ENCODE measurements around the gene SSTR5. TPM values are rescaled to one million over a fixed set of nuclear protein-coding genes. Genes with fewer than 3 reads are reported as not detected.

Gene SSTR5
- total RNA-seq, 1 donor from 2014 or later, result not detected

DNA sequence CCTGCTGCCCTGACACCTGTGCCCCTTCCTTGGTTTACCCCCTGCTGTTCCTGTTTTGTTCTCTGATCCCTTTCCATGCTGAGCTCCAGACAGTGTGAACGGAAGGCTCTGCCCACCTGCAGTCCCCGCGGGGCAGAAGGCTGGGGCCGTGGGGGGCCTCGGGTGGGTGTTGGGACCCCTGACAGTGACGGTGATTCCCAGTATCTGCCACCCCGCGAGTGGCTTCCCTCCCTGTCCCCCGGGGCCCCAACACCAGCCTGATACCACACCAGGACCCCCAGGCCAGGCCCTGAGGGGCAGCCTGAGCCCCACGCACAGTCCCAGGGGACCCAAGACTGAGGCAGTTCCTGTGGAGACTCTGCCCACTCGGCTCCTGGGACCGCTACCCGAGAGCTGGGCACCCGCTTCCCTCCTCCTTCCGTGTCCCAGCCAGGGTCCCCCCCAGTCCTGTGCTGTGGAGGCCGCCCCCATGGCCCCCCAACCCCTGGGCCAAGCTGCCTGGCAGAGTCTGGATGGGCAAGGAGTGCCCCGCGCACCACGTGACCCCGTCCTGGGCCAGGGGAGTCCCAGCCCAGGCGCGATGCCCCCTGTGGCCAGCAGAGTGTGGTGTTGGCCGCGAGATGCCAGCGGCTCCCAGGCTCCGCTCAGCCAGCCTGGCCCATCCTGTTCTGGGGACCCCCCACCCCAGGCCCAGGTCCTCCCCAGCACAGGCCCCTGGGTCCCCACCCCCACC is 33.5 kb downstream of the SSTR5 start:
- no peak overlapping the region for H3K27ac Mint-ChIP-seq
- no peaks in the 10 kb centered on the region for H3K9me3 Mint-ChIP-seq
- H3K4me3 Mint-ChIP-seq (ENCODE audit: low read depth), result no peak overlapping the region
- intact Hi-C loops (cut with micrococcal nuclease), result no loop called here
- peaks cover 2% of the 10 kb centered on the region for H3K27me3 Mint-ChIP-seq (ENCODE audit: low read depth)
- no peaks in the 10 kb centered on the region for H3K4me1 Mint-ChIP-seq (ENCODE audit: low read depth)
- no peaks in the 10 kb centered on the region for H3K36me3 Mint-ChIP-seq (ENCODE audit: low read depth)
- DNase-seq (ENCODE audit: low spot score), result no peak

DNA sequence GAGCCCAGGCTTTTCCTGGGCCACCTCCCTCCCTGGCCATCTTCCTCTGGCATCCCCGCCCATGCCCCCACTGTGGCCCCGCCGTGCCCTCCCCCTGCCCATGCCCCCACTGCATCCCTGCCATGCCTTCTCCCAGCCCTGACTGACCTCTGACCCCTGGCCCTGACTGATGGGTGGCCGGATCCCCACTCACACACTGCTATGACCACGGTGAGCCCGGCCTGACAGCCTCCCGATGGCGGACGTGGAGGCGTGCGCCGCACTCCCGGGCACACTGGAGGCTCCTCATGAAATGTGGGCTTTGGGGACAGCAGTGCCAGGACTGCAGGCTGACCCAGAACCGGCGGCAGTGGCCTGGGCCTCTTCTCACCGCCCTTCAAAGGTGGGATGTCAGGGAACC is 34.1 kb downstream of the SSTR5 start:
- no peaks in the 10 kb centered on the region for H3K36me3 Mint-ChIP-seq (ENCODE audit: low read depth)
- DNase-seq (ENCODE audit: low spot score), result no peak
- no peaks in the 10 kb centered on the region for H3K9me3 Mint-ChIP-seq
- intact Hi-C loops (cut with micrococcal nuclease), result no loop called here
- peaks cover 2% of the 10 kb centered on the region for H3K27me3 Mint-ChIP-seq (ENCODE audit: low read depth)
- no peak overlapping the region for H3K4me3 Mint-ChIP-seq (ENCODE audit: low read depth)
- no peak overlapping the region for H3K27ac Mint-ChIP-seq
- H3K4me1 Mint-ChIP-seq (ENCODE audit: low read depth), result no peaks in the 10 kb centered on the region

DNA sequence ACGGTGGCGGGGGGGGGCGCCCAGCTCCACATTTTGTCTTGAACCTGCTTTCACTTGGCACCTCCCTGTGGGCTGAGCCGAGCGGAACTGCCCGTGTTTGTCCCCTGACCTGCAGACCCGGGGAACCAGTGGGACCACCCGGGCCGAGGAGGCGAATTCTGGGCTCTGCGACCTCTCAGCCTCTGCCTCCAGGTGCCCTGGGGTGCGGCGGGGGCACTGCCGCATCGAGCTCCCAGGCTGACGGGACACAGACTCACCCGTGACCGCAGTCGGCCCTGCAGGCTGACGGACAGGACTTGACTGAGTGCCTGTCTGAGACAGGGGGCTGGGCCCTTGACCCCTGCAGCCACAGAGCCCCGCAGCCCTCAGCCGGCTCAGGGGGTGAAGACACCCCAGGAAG is 34.6 kb downstream of the SSTR5 start:
- no peaks in the 10 kb centered on the region for H3K36me3 Mint-ChIP-seq (ENCODE audit: low read depth)
- H3K4me1 Mint-ChIP-seq (ENCODE audit: low read depth), result no peaks in the 10 kb centered on the region
- H3K4me3 Mint-ChIP-seq (ENCODE audit: low read depth), result no peak overlapping the region
- no peak overlapping the region for H3K27ac Mint-ChIP-seq
- intact Hi-C loops (cut with micrococcal nuclease), result no loop called here
- H3K27me3 Mint-ChIP-seq (ENCODE audit: low read depth), result peaks cover 2% of the 10 kb centered on the region
- H3K9me3 Mint-ChIP-seq, result no peaks in the 10 kb centered on the region
- DNase-seq (ENCODE audit: low spot score), result no peak

DNA sequence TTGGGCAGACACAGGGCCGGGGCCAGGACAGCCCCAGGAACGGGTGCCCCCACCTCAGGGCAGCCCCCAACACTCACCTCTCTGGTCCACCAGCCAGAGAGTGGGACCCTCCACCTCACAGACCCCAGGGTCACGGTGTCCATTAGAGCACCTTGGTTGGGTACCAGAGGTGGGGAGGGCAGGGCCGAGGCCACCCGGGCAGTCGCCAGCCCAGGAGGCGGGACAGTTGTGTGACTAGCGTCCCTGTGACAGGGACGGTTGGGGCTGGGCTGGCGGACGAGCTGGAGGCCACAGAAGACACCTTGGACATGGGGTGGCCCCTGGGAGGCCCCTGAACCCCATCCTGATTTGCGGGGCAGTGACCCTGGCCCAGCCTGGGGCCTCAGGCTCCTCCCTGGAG is 35.2 kb downstream of the SSTR5 start:
- Mint-ChIP-seq H3K9me3 (no peaks in the 10 kb centered on the region), H3K36me3 (ENCODE audit: low read depth) (no peaks in the 10 kb centered on the region), H3K27ac (no peak overlapping the region), H3K4me1 (ENCODE audit: low read depth) (no peaks in the 10 kb centered on the region), H3K4me3 (ENCODE audit: low read depth) (no peak overlapping the region), H3K27me3 (ENCODE audit: low read depth) (peaks cover 2% of the 10 kb centered on the region)
- intact Hi-C loops (cut with micrococcal nuclease), result no loop called here
- no peak for DNase-seq (ENCODE audit: low spot score)

DNA sequence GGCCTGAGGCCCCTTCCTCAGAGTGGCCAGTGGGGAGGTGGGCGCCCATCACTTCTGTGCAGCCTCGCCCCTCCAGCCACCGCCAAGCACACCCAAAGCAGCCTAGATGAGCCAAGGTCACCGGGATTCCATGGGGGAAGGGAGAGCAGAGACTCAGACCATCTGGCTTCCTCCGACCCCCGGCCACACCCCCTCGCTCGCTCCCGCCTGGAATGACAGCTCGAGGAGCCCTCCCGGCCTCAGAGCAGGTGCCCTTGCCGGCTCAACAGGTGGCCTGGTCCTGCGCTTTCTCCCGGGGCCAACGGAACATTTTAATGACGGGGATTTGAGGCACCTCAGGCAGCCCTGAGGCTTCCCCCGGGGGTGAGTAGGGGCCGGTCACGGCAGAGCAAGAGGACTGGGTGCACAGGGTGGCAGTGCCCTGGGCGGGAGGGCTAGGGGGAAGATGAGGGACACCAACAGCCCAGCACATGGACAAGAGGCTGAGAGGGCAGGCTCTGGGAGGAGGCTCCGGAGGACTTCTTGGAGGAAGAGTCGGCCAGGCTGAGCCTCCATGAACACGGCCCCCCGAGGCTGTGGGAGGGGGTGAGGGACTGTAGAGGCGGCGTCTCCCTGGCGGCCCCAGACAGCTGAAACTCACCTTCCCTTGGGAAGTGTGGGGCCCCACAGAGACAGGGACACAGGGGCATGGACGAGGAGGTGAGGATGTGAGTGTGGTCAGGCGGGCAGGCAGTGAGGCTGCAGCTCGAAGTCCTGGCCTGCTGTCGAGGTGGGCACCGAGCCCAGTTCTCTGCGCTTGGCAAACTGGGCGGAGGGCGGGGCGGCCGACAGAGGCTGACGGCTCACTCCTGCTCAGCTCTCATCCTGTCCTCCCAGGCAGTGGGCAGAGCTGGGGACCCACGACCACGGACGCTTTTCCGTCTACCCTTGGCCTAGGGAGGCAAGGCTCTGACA is 36.0 kb downstream of the SSTR5 start:
- Mint-ChIP-seq H3K9me3 (no peaks in the 10 kb centered on the region), H3K27me3 (ENCODE audit: low read depth) (peaks cover 2% of the 10 kb centered on the region), H3K4me1 (ENCODE audit: low read depth) (no peaks in the 10 kb centered on the region), H3K36me3 (ENCODE audit: low read depth) (no peaks in the 10 kb centered on the region), H3K27ac (no peak overlapping the region), H3K4me3 (ENCODE audit: low read depth) (no peak overlapping the region)
- DNase-seq (ENCODE audit: low spot score), result no peak
- intact Hi-C loops (cut with micrococcal nuclease), result no loop called here

DNA sequence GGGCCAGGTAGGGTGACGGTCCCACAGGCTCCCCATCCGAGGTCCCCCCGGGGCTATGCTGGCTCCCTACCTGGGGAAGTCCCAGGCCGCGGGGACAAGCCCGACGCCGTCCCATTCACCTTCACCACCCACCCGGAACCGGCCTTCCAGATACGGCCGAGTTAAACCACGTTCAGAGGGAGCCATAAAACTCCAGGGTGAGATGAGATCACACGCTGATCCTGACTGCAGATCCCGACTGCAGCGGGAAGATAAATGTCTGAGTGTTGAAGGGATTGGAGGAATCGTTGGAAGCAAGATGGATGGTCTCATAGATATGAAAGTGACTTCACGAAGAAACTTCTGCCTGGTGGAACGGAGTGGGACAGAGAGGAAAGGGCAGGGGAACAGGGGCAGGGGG is 37.1 kb downstream of the SSTR5 start:
- intact Hi-C loops (cut with micrococcal nuclease), result no loop called here
- H3K36me3 Mint-ChIP-seq (ENCODE audit: low read depth), result no peaks in the 10 kb centered on the region

DNA sequence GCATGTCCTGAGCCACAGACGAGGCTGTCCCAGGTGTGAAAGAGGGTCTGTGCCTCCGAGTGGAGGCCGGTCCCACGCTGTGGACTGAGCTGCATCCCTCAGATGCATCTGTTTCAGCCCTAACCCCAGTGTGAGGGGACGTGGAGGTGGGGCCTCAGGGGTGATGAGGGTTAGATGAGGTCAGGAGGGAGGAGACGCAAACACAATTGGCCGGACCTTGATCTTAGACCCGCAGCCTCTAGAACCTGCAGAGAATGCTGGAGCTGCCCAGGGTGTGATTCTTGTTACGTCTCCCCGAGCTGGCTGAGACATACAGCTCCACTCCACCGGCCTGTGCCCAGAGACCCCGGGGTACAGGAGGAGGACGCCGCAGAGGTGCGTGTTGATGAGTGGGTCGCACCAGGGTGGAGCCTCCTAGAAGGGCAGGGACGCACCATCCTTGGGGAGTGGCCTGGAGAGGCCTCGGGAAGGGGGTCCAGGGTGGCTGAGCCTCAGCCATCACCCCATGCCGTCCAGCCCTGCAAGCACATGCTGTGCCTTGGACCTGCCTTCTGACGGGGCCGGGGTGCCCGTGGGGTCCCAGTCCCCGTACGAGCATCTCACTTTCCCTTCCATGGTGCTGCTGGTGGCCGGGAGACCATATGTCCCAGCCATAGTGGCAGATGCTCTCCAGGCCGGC is 40.1 kb downstream of the SSTR5 start:
- Mint-ChIP-seq H3K9me3 (no peaks in the 10 kb centered on the region), H3K4me3 (ENCODE audit: low read depth) (no peak overlapping the region), H3K4me1 (ENCODE audit: low read depth) (no peaks in the 10 kb centered on the region), H3K36me3 (ENCODE audit: low read depth) (no peaks in the 10 kb centered on the region), H3K27me3 (ENCODE audit: low read depth) (no peaks in the 10 kb centered on the region), H3K27ac (no peak overlapping the region)
- intact Hi-C loops (cut with micrococcal nuclease), result no loop called here
- DNase-seq (ENCODE audit: low spot score), result no peak

More for the DNA sequence above, 37.1 kb downstream of the SSTR5 start:
- Mint-ChIP-seq H3K27me3 (ENCODE audit: low read depth) (no peaks in the 10 kb centered on the region), H3K27ac (no peak overlapping the region), H3K4me3 (ENCODE audit: low read depth) (no peak overlapping the region), H3K4me1 (ENCODE audit: low read depth) (no peaks in the 10 kb centered on the region), H3K9me3 (no peaks in the 10 kb centered on the region)
- no peak for DNase-seq (ENCODE audit: low spot score)

DNA sequence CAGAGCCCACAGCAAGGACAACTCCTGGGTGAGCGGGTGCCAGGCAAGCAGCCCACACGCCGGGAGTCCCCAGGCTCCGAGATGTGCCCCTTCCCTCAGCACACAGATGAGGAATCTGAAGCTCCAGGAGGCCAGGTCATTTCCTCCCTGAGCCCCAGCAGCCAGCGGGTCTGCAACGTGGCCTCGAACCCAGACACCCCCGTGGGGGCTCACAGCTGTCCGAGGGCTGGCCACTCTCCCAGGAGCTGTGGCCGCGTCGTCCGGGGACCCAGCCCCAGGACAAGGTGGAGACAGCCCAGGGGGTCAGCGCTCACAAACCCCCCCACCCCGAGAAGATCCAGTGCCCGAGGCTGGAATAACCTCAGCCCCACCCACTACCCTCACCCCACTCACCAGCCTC is 40.9 kb downstream of the SSTR5 start:
- Mint-ChIP-seq H3K9me3 (no peaks in the 10 kb centered on the region), H3K36me3 (ENCODE audit: low read depth) (no peaks in the 10 kb centered on the region), H3K4me3 (ENCODE audit: low read depth) (no peak overlapping the region), H3K27ac (no peak overlapping the region), H3K4me1 (ENCODE audit: low read depth) (no peaks in the 10 kb centered on the region), H3K27me3 (ENCODE audit: low read depth) (no peaks in the 10 kb centered on the region)
- no peak for DNase-seq (ENCODE audit: low spot score)
- intact Hi-C loops (cut with micrococcal nuclease), result no loop called here

DNA sequence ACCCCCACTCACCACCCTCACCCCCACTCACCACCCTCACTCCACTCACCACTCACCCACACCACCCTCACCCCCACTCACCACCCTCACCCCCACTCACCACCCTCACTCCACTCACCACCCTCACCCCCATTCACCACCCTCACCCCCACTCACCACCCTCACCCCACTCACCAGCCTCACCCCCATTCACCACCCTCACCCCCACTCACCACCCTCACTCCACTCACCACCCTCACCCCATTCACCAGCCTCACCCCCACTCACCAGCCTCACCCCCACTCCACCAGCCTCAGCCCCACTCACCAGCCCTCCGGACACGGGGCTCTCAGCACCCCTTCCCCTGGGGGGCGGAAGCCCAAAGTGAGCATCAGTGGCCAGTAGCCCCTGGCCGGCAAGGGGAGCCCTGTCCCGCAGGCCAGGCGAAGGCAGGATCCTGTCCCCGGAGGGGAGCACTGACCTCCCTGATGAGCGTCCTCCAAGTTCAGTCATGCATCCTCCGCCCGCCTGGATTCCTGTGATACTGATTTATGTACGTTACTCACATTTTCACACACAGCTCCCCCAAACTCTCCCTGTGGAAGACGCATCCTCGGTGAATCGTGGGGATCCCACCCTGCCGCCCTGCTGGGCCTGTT is 41.5 kb downstream of the SSTR5 start:
- DNase-seq (ENCODE audit: low spot score), result no peak
- intact Hi-C loops (cut with micrococcal nuclease), result no loop called here
- Mint-ChIP-seq H3K36me3 (ENCODE audit: low read depth) (no peaks in the 10 kb centered on the region), H3K4me3 (ENCODE audit: low read depth) (no peak overlapping the region), H3K27ac (no peak overlapping the region), H3K27me3 (ENCODE audit: low read depth) (no peaks in the 10 kb centered on the region), H3K4me1 (ENCODE audit: low read depth) (no peaks in the 10 kb centered on the region), H3K9me3 (no peaks in the 10 kb centered on the region)

DNA sequence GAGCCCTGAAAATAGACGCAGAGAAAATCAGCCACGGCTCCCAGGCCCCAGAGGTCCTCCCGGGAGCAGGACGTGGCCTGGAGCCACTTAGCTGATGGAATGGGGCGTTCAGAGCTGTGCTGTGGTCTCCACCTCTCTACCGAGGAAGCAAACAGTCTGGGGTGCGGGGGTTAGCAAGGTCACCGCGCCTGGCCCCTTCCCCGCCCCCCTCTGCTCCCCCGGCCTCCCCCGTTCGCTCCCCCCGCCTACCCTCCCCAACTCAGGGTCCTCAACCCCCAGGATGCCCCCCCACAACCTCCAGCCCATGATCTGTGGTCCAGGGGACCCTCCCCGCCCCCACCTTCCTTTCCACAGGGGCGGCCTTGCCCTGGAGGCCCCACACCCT is 44.1 kb downstream of the SSTR5 start:
- no peak overlapping the region for H3K27ac Mint-ChIP-seq
- no peaks in the 10 kb centered on the region for H3K9me3 Mint-ChIP-seq
- no peaks in the 10 kb centered on the region for H3K27me3 Mint-ChIP-seq (ENCODE audit: low read depth)
- DNase-seq (ENCODE audit: low spot score), result no peak
- intact Hi-C loops (cut with micrococcal nuclease), result no loop called here
- H3K36me3 Mint-ChIP-seq (ENCODE audit: low read depth), result no peaks in the 10 kb centered on the region
- no peak overlapping the region for H3K4me3 Mint-ChIP-seq (ENCODE audit: low read depth)
- H3K4me1 Mint-ChIP-seq (ENCODE audit: low read depth), result no peaks in the 10 kb centered on the region

DNA sequence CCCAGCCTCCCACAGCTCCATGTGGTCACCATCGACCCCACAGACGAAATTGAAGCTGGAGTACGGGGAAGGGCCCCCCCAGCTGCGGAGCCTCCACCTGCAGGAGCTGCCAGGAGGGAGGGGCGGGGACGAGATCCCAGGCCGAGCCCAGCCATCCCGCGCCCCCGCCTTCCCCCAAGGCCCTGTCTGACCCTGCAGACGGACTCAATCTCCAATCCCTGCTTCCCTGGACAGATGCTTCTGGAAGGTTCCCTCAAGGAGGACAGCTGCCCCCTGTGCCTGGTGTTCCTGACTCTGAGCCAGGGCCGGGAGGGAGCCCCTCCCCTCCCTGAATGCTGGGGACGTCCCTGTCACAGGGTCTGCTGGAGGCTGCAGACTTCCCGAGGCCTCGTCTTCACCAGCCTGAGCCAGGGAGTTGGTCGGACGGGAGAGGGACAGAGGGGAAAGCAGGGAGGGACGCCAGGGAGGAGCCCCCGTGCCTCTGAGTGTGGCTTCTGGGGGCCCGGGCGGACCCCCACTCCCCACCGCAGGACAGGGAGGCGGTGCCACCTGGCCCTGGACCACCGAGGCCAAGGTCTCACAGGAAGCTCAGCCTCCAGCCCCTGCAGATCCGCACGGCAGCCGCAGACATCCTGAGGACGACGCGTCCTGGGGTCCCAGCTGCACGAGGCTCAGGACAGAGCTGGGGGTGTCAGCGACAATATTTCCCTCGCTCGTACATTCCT is 44.8 kb downstream of the SSTR5 start:
- intact Hi-C loops (cut with micrococcal nuclease), result no loop called here
- H3K36me3 Mint-ChIP-seq (ENCODE audit: low read depth), result no peaks in the 10 kb centered on the region
- no peak overlapping the region for H3K27ac Mint-ChIP-seq
- H3K4me3 Mint-ChIP-seq (ENCODE audit: low read depth), result no peak overlapping the region
- H3K9me3 Mint-ChIP-seq, result no peaks in the 10 kb centered on the region
- no peak for DNase-seq (ENCODE audit: low spot score)
- no peaks in the 10 kb centered on the region for H3K27me3 Mint-ChIP-seq (ENCODE audit: low read depth)
- H3K4me1 Mint-ChIP-seq (ENCODE audit: low read depth), result no peaks in the 10 kb centered on the region

DNA sequence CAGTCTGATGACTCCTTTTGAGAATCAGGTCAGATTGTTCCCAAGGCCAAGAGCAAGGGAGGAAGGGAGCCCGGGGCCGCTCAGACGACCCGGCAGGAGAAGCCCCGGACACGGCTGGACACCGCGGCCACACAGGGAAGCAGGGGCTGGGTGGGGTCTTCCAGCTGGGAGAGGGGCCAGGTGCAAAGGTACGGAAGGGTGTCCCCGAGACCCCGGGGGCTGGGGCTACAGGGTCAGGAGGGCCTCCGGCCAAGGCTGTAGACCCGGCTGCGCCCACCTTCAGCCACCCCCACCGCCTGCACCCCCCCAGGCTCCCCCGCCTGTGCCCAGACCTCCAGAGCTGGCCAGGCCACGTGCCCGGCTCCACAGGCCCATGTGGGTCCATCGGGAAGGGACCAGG is 45.4 kb downstream of the SSTR5 start:
- Mint-ChIP-seq H3K27ac (no peak overlapping the region), H3K9me3 (no peaks in the 10 kb centered on the region), H3K4me1 (ENCODE audit: low read depth) (no peaks in the 10 kb centered on the region), H3K4me3 (ENCODE audit: low read depth) (no peak overlapping the region), H3K36me3 (ENCODE audit: low read depth) (no peaks in the 10 kb centered on the region), H3K27me3 (ENCODE audit: low read depth) (no peaks in the 10 kb centered on the region)
- intact Hi-C loops (cut with micrococcal nuclease), result no loop called here
- no peak for DNase-seq (ENCODE audit: low spot score)

Measured in activated T-helper 2 cell treated with anti-CD3 and anti-CD28 coated beads, Interferon-gamma antibody, Interleukin-2, Interleukin-4, amounts not matched to agents 10 μg/mL and 5 μg/mL and 100 μg/mL, durations not matched to agents 14 hours and 24 hours and 36 hours (primary cell).